SK-N-SH (cell line): ENCODE results near the gene TNFRSF14.

ENCODE experiments used
- EP300 ChIP-seq, 2 experiments: IDR thresholded peaks; 2 replicates each; pipeline versions ENCODE4 v1.4.0 to v1.6.1; 2012; ENCODE audit warnings: borderline replicate concordance in 1 of 2, low read depth in 1 of 2, low read length in 1 of 2
- EZH2phosphoT487 ChIP-seq: fragments of 200-600 bp; sonication (generic); IDR thresholded peaks from 2 replicates; pipeline ENCODE4 v1.6.1; 2017; ENCODE audit warnings: low read depth, mixed run types, mild to moderate bottlenecking, antibody characterized with exemption, moderate library complexity, borderline replicate concordance
- NFIC ChIP-seq: IDR thresholded peaks from 2 replicates; pipeline ENCODE4 v1.4.0; 2012; ENCODE audit warnings: borderline replicate concordance
- RAD21 ChIP-seq: IDR thresholded peaks from 2 replicates; pipeline ENCODE4 v1.6.1; 2012; ENCODE audit warnings: mild to moderate bottlenecking, low read length
- RFX5 ChIP-seq: IDR thresholded peaks from 2 replicates; pipeline ENCODE4 v1.6.1; 2012; ENCODE audit warnings: mild to moderate bottlenecking, improper control_type of control experiment, low read length
- SIN3A ChIP-seq: IDR thresholded peaks from 2 replicates; pipeline ENCODE4 v1.6.1; 2012; ENCODE audit warnings: low read depth, mild to moderate bottlenecking, low read length, moderate library complexity, borderline replicate concordance
- TF ChIP-seq, protein P1 (sequence below): fragments of 200-600 bp; sonication (generic); IDR thresholded peaks from 2 replicates; pipeline ENCODE4 v1.6.1; 2017; ENCODE audit warnings: antibody characterized with exemption, mild to moderate bottlenecking, moderate library complexity
- TF ChIP-seq, protein P2 (sequence below): IDR thresholded peaks from 2 replicates; pipeline ENCODE4 v1.4.0; 2012; ENCODE audit warnings: low read depth

DNA sequence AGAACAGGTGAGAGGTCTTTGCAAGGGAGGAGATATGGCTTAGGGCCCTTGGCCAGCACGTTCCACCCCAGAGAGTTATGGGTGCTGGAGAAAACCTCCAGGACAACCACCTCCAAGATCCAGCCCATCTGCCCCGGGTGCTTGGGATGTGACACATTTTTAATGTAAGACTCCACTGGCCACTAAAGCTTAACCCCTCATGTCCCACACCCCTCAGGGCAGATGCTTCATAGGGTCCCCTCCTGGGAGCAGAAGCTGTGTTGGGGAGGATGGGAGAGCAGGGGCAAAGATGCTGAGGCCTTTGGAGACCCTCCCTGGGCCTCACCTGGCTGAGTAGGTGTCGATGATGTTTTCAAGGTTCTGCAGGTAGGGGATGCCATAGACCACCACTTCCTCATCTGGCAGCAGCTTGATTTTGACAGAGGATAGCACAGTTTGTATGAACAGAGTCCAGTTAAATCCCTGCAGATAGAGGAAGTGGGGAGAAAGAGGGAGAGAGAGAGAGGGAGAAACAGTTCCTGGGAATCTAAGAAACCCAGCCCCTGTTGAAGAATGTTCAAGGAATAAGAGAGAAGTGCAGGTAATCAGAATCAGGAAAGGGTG lies 42.3 kb downstream of the TNFRSF14 start:
- TF ChIP-seq, protein P1, sequence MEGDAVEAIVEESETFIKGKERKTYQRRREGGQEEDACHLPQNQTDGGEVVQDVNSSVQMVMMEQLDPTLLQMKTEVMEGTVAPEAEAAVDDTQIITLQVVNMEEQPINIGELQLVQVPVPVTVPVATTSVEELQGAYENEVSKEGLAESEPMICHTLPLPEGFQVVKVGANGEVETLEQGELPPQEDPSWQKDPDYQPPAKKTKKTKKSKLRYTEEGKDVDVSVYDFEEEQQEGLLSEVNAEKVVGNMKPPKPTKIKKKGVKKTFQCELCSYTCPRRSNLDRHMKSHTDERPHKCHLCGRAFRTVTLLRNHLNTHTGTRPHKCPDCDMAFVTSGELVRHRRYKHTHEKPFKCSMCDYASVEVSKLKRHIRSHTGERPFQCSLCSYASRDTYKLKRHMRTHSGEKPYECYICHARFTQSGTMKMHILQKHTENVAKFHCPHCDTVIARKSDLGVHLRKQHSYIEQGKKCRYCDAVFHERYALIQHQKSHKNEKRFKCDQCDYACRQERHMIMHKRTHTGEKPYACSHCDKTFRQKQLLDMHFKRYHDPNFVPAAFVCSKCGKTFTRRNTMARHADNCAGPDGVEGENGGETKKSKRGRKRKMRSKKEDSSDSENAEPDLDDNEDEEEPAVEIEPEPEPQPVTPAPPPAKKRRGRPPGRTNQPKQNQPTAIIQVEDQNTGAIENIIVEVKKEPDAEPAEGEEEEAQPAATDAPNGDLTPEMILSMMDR, result no peak
- TF ChIP-seq SIN3A (no peak), EP300 (IDR thresholded peaks at IDR 0.05; ENCODE audit: borderline replicate concordance in 1 of 2, low read depth in 1 of 2, low read length in 1 of 2) (no peak), RFX5 (no peak), EZH2phosphoT487 (no peak), RAD21 (no peak), NFIC (no peak)
- TF ChIP-seq, protein P2, sequence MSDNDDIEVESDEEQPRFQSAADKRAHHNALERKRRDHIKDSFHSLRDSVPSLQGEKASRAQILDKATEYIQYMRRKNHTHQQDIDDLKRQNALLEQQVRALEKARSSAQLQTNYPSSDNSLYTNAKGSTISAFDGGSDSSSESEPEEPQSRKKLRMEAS, result no peak
